HEK293 (cell line): Measurements from ENCODE around the gene ADO.

Source experiments
- ZBTB8A ChIP-seq: fragments of 450-650 bp; formaldehyde crosslinking; IDR thresholded peaks from 2 replicates; pipeline ENCODE4 v1.5.1; 2016; ENCODE audit warnings: missing biosample characterization, missing genetic modification characterization
- ZNF23 ChIP-seq: fragments of 450-650 bp; formaldehyde crosslinking; IDR thresholded peaks from 2 replicates; pipeline ENCODE4 v1.5.1; 2016; ENCODE audit warnings: missing biosample characterization, missing genetic modification characterization, borderline replicate concordance
- TF ChIP-seq, protein P1 (sequence below): fragments of 450-650 bp; formaldehyde crosslinking; IDR thresholded peaks from 2 replicates; pipeline ENCODE4 v1.5.1; 2016; ENCODE audit warnings: missing biosample characterization, missing genetic modification characterization
- TF ChIP-seq, protein P2 (sequence below): fragments of 450-650 bp; formaldehyde crosslinking; IDR thresholded peaks from 2 replicates; pipeline ENCODE4 v1.5.1; 2016; ENCODE audit warnings: missing biosample characterization, missing genetic modification characterization

DNA sequence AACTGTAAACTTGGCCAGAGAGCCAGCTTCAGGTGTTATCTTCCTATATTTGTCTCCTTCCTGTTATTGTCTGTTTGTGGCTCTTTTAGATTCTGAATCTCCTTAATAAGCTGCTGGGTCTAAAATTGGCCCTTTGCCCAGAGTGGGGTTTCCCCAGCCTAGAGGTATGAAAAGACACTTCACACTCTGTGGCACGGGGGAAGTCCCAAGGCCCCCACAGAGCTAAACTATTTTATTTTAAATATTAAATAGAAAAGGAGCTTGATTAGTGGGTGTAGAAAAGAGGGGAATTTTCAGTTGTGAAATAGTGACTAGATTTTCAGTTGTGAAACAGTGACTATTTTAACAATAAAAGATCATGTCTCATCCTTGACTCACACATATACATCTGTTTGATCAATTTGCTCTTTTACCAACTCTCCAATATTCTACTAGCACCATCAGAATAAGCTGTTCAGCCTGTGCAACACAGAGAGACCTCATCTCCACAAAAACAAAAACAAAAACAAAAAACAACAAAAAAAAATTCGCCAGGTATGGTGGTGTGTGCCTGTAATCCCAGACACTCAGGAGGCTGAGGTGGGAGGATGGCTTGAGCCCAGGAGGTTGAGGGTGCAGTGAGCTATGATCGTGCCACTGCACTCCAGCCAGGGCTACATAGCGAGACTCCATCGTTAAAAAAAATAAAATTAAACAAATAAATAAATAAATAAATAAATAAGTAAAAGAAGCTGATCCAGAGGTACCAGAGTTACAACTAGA is 24.9 kb upstream of the ADO start:
- TF ChIP-seq ZNF23 (tag by site-specific recombination): no peak
- no peak for TF ChIP-seq ZBTB8A (tag by site-specific recombination)
- TF ChIP-seq, protein P1, sequence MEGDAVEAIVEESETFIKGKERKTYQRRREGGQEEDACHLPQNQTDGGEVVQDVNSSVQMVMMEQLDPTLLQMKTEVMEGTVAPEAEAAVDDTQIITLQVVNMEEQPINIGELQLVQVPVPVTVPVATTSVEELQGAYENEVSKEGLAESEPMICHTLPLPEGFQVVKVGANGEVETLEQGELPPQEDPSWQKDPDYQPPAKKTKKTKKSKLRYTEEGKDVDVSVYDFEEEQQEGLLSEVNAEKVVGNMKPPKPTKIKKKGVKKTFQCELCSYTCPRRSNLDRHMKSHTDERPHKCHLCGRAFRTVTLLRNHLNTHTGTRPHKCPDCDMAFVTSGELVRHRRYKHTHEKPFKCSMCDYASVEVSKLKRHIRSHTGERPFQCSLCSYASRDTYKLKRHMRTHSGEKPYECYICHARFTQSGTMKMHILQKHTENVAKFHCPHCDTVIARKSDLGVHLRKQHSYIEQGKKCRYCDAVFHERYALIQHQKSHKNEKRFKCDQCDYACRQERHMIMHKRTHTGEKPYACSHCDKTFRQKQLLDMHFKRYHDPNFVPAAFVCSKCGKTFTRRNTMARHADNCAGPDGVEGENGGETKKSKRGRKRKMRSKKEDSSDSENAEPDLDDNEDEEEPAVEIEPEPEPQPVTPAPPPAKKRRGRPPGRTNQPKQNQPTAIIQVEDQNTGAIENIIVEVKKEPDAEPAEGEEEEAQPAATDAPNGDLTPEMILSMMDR (tag by site-specific recombination): no peak
- TF ChIP-seq, protein P2, sequence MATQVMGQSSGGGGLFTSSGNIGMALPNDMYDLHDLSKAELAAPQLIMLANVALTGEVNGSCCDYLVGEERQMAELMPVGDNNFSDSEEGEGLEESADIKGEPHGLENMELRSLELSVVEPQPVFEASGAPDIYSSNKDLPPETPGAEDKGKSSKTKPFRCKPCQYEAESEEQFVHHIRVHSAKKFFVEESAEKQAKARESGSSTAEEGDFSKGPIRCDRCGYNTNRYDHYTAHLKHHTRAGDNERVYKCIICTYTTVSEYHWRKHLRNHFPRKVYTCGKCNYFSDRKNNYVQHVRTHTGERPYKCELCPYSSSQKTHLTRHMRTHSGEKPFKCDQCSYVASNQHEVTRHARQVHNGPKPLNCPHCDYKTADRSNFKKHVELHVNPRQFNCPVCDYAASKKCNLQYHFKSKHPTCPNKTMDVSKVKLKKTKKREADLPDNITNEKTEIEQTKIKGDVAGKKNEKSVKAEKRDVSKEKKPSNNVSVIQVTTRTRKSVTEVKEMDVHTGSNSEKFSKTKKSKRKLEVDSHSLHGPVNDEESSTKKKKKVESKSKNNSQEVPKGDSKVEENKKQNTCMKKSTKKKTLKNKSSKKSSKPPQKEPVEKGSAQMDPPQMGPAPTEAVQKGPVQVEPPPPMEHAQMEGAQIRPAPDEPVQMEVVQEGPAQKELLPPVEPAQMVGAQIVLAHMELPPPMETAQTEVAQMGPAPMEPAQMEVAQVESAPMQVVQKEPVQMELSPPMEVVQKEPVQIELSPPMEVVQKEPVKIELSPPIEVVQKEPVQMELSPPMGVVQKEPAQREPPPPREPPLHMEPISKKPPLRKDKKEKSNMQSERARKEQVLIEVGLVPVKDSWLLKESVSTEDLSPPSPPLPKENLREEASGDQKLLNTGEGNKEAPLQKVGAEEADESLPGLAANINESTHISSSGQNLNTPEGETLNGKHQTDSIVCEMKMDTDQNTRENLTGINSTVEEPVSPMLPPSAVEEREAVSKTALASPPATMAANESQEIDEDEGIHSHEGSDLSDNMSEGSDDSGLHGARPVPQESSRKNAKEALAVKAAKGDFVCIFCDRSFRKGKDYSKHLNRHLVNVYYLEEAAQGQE (tag by site-specific recombination): no peak
